ENCODE data around the gene ECD. TPM values are rescaled to one million over a fixed set of nuclear protein-coding genes. Genes with fewer than 3 reads are reported as not detected.

The ECD gene
- total and polyA plus RNA-seq, 4 donors, result 9.9 to 25.8 (median 17.3) TPM

- DNase-seq (no peak), ATAC-seq (ENCODE audit: low FRiP score) (no peak)
- Histone ChIP-seq H3K27ac (ENCODE audit: low read depth in 1 of 2, low read length in 2 of 2) (no peak overlapping the region), H3K36me3 (ENCODE audit: control insufficient read depth in 1 of 2, insufficient read depth in 2 of 2, low read length in 1 of 2) (no peaks in the 10 kb centered on the region), H3K4me1 (ENCODE audit: control insufficient read depth in 1 of 2, insufficient read depth in 2 of 2, low read length in 2 of 2) (peaks cover 0 to 2% of the 10 kb centered on the region in 2 donors), H3K9me3 (ENCODE audit: control insufficient read depth, low read length) (no peaks in the 10 kb centered on the region), H3K27me3 (ENCODE audit: control insufficient read depth in 1 of 2, insufficient read depth in 2 of 2, low read length in 1 of 2) (no peaks in the 10 kb centered on the region), H3K4me3 (ENCODE audit: low read length in 2 of 2) (no peak overlapping the region)
- intact Hi-C loops (cut with DNase I), result loop anchor here in 1 of 2 donors (10.0 kb wide), 1 partner anchor 72 kb away; the partner anchor contains the start of genes ECD and FAM149B1
- WGBS, 2 donors, result 96 to 100% methylated on average over 3 of the region's 3 CpGs
These were observed 75.0 kb downstream of the ECD start for GRCh38 chr10:73092830-73093229.

DNA sequence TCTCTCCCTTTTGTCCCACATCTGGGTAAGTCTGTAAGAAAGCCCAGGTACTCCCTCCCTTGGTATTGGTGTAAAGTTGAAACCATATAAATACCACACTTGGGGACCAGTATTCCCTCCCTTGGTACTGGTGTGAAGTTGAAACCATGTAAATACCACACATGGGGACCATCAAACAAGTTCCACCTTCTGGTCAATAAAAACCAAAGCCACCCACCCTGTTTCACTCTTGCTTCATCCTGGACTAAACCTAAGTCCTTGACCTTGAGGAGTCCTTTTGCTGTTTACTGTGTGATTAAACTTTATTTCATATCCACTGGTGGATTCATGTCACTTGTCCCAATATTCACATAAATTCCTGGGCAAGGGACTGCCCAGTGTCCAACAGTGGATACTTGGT is 79.5 kb downstream of the ECD start:
- Histone ChIP-seq H3K9me3 (ENCODE audit: control insufficient read depth, low read length) (no peaks in the 10 kb centered on the region), H3K4me1 (ENCODE audit: control insufficient read depth in 1 of 2, insufficient read depth in 2 of 2, low read length in 2 of 2) (peaks cover 0 to 2% of the 10 kb centered on the region in 2 donors), H3K36me3 (ENCODE audit: control insufficient read depth in 1 of 2, insufficient read depth in 2 of 2, low read length in 1 of 2) (no peaks in the 10 kb centered on the region), H3K27me3 (ENCODE audit: control insufficient read depth in 1 of 2, insufficient read depth in 2 of 2, low read length in 1 of 2) (no peaks in the 10 kb centered on the region), H3K27ac (ENCODE audit: low read depth in 1 of 2, low read length in 2 of 2) (no peak overlapping the region), H3K4me3 (ENCODE audit: low read length in 2 of 2) (no peak overlapping the region)
- DNase-seq (no peak), ATAC-seq (ENCODE audit: low FRiP score) (no peak)
- intact Hi-C loops (cut with DNase I), result no loop called here

GRCh38 chr10:73086816-73087215 is 81.0 kb downstream of the ECD start:
- WGBS, 2 donors, result 76 to 81% methylated on average over 4 of the region's 4 CpGs
- DNase-seq (no peak), ATAC-seq (ENCODE audit: low FRiP score) (no peak)
- peaks cover 0 to 2% of the 10 kb centered on the region in 2 donors for H3K4me1 ChIP-seq (ENCODE audit: control insufficient read depth in 1 of 2, insufficient read depth in 2 of 2, low read length in 2 of 2)
- intact Hi-C loops (cut with DNase I), result no loop called here
- H3K36me3 ChIP-seq (ENCODE audit: control insufficient read depth in 1 of 2, insufficient read depth in 2 of 2, low read length in 1 of 2), result no peaks in the 10 kb centered on the region
- no peaks in the 10 kb centered on the region for H3K27me3 ChIP-seq (ENCODE audit: control insufficient read depth in 1 of 2, insufficient read depth in 2 of 2, low read length in 1 of 2)
- no peaks in the 10 kb centered on the region for H3K9me3 ChIP-seq (ENCODE audit: control insufficient read depth, low read length)
- no peak overlapping the region for H3K27ac ChIP-seq (ENCODE audit: low read depth in 1 of 2, low read length in 2 of 2)
- H3K4me3 ChIP-seq (ENCODE audit: low read length in 2 of 2), result no peak overlapping the region

- DNase-seq (no peak), ATAC-seq (ENCODE audit: low FRiP score) (no peak)
- Histone ChIP-seq H3K27me3 (ENCODE audit: control insufficient read depth in 1 of 2, insufficient read depth in 2 of 2, low read length in 1 of 2) (no peaks in the 10 kb centered on the region), H3K4me1 (ENCODE audit: control insufficient read depth in 1 of 2, insufficient read depth in 2 of 2, low read length in 2 of 2) (no peaks in the 10 kb centered on the region), H3K9me3 (ENCODE audit: control insufficient read depth, low read length) (no peaks in the 10 kb centered on the region), H3K27ac (ENCODE audit: low read depth in 1 of 2, low read length in 2 of 2) (no peak overlapping the region), H3K36me3 (ENCODE audit: control insufficient read depth in 1 of 2, insufficient read depth in 2 of 2, low read length in 1 of 2) (no peaks in the 10 kb centered on the region), H3K4me3 (ENCODE audit: low read length in 2 of 2) (no peak overlapping the region)
- intact Hi-C loops (cut with DNase I), result no loop called here
- 69 to 75% methylated on average over 5 of the region's 5 CpGs for WGBS, 2 donors
These were observed 83.6 kb downstream of the ECD start for GRCh38 chr10:73084209-73084608.

Other genes starting within 250 kb of the ECD start
- not detected for gene PLA2G12B, start 213.2 kb downstream of the ECD start, total RNA-seq
- 1 to 10 TPM in 1 of 2 donors, not detected in 1; 4.4 TPM for gene PLA2G12B, start 213.2 kb downstream of the ECD start, polyA plus RNA-seq
- gene P4HA1, start 71.1 kb downstream of the ECD start, total RNA-seq, result 10 to 100 TPM; 43.5 to 72.5 TPM
- gene P4HA1, start 71.1 kb downstream of the ECD start, polyA plus RNA-seq, result 10 to 100 TPM; 10.6 to 13.8 TPM
- gene NUDT13, start 57.6 kb downstream of the ECD start, total RNA-seq, result 1 to 10 TPM; 1.1 to 1.7 TPM
- 1 to 10 TPM; 2.4 to 3.6 TPM for gene NUDT13, start 57.6 kb downstream of the ECD start, polyA plus RNA-seq
- gene FAM149B1, start 111 bp upstream of the ECD start, total RNA-seq, result 10 to 100 TPM; 20.0 to 22.7 TPM
- 10 to 100 TPM; 21.1 to 22.4 TPM for gene FAM149B1, start 111 bp upstream of the ECD start, polyA plus RNA-seq
- 10 to 100 TPM in 1 of 2 donors, 1 to 10 TPM in 1; 9.5 to 12.4 TPM for gene DNAJC9, start 79.2 kb upstream of the ECD start, total RNA-seq
- 10 to 100 TPM in 1 of 2 donors, 1 to 10 TPM in 1; 8.0 to 13.5 TPM for gene DNAJC9, start 79.2 kb upstream of the ECD start, polyA plus RNA-seq
- 10 to 100 TPM; 41.9 to 44.8 TPM for gene MRPS16, start 84.6 kb upstream of the ECD start, total RNA-seq
- 10 to 100 TPM; 39.5 to 45.7 TPM for gene MRPS16, start 84.6 kb upstream of the ECD start, polyA plus RNA-seq
- 1 to 10 TPM in 1 of 2 donors, under 1 TPM in 1; 0.94 to 2.4 TPM for gene CFAP70, start 190.9 kb upstream of the ECD start, total RNA-seq
- gene CFAP70, start 190.9 kb upstream of the ECD start, polyA plus RNA-seq, result 1 to 10 TPM in 1 of 2 donors, under 1 TPM in 1; 0.25 to 2.8 TPM
- gene ANXA7, start 246.1 kb upstream of the ECD start, total RNA-seq, result 100 to 1,000 TPM; 116 to 125 TPM
- 10 to 100 TPM; 72.4 to 88.3 TPM for gene ANXA7, start 246.1 kb upstream of the ECD start, polyA plus RNA-seq

Data from aorta (tissue), 5 donors.